ENCODE data around the gene C1QTNF1. TPM values are rescaled to one million over a fixed set of nuclear protein-coding genes. Genes with fewer than 3 reads are reported as not detected.

C1QTNF1 gene
- total RNA-seq, 4 donors from 2014 or later = 67.1 to 147 (median 90.0) TPM

GRCh38 chr17:78997231-78997741 lies 26.7 kb upstream of the C1QTNF1 start:
- whole genome bisulfite sequencing, 2 donors = 86 to 95% methylated on average over 19 to 27 of the region's 27 CpGs
- H3K27ac ChIP-seq = peak overlapping the region in 1 of 4 donors; percentile 60
- H3K27me3 ChIP-seq = no peaks in the 10 kb centered on the region
- H3K9me3 ChIP-seq = no peaks in the 10 kb centered on the region
- peaks cover 0 to 89% (median 29%) of the 10 kb centered on the region in 3 donors for H3K36me3 ChIP-seq
- peaks cover 0 to 41% (median 6%) of the 10 kb centered on the region in 4 donors for H3K4me1 ChIP-seq
- no peak for TF ChIP-seq CTCF (IDR thresholded peaks at IDR 0.05)
- TF ChIP-seq EP300 (IDR thresholded peaks at IDR 0.05) = no peak
- no peak for TF ChIP-seq POLR2A (IDR thresholded peaks at IDR 0.05)
- no peak for DNase-seq (ENCODE audit: low spot score in 2 of 2)
- H3K4me3 ChIP-seq = no peak overlapping the region

- DNase-seq (ENCODE audit: low spot score in 2 of 2) = no peak
Observed at GRCh38 chr17:78997881-78998280, 26.1 kb upstream of the C1QTNF1 start.

GRCh38 chr17:78998311-78999055 lies 25.5 kb upstream of the C1QTNF1 start:
- H3K9me3 ChIP-seq = no peaks in the 10 kb centered on the region
- H3K36me3 ChIP-seq = peaks cover 0 to 86% (median 29%) of the 10 kb centered on the region in 3 donors
- TF ChIP-seq CTCF (IDR thresholded peaks at IDR 0.05) (peak in 1 of 5 experiments; percentile 18), POLR2A (IDR thresholded peaks at IDR 0.05) (no peak)
- H3K27me3 ChIP-seq = no peaks in the 10 kb centered on the region
- no peak for DNase-seq (ENCODE audit: low spot score in 2 of 2)
- H3K4me1 ChIP-seq = peaks cover 0 to 38% (median 6%) of the 10 kb centered on the region in 4 donors
- H3K4me3 ChIP-seq = no peak overlapping the region
- 56 to 68% methylated on average over 14 to 21 of the region's 28 CpGs for WGBS, 2 donors
- H3K27ac ChIP-seq = peak overlapping the region in 3 of 4 donors; percentile 5 to 66 (median 57)

More at GRCh38 chr17:78997881-78998280, 26.1 kb upstream of the C1QTNF1 start:
- no peak overlapping the region for H3K4me3 ChIP-seq
- H3K4me1 ChIP-seq = peaks cover 0 to 40% (median 6%) of the 10 kb centered on the region in 4 donors
- 64 to 72% methylated on average over 6 of the region's 6 CpGs for WGBS, 2 donors
- H3K36me3 ChIP-seq = peaks cover 0 to 89% (median 29%) of the 10 kb centered on the region in 3 donors
- peak overlapping the region in 2 of 4 donors; percentile 5 to 66 for H3K27ac ChIP-seq
- H3K9me3 ChIP-seq = no peaks in the 10 kb centered on the region
- H3K27me3 ChIP-seq = no peaks in the 10 kb centered on the region
- TF ChIP-seq EP300 (IDR thresholded peaks at IDR 0.05) (no peak), POLR2A (IDR thresholded peaks at IDR 0.05) (no peak), CTCF (IDR thresholded peaks at IDR 0.05) (no peak)

GRCh38 chr17:78999056-78999768 lies 24.8 kb upstream of the C1QTNF1 start:
- H3K4me3 ChIP-seq = no peak overlapping the region
- H3K36me3 ChIP-seq = peaks cover 0 to 79% (median 28%) of the 10 kb centered on the region in 3 donors
- H3K27me3 ChIP-seq = no peaks in the 10 kb centered on the region
- peaks cover 0 to 41% (median 6%) of the 10 kb centered on the region in 4 donors for H3K4me1 ChIP-seq
- no peaks in the 10 kb centered on the region for H3K9me3 ChIP-seq
- no peak for DNase-seq (ENCODE audit: low spot score in 2 of 2)
- no peak for TF ChIP-seq CTCF (IDR thresholded peaks at IDR 0.05)
- TF ChIP-seq EP300 (IDR thresholded peaks at IDR 0.05) = no peak
- TF ChIP-seq POLR2A (IDR thresholded peaks at IDR 0.05) = no peak
- 90 to 91% methylated on average over 16 to 17 of the region's 17 CpGs for WGBS, 2 donors
- H3K27ac ChIP-seq = peak overlapping the region in 2 of 4 donors; percentile 57 to 66
